ENCODE data around the gene SLIT3. TPM values are rescaled to one million over a fixed set of nuclear protein-coding genes. Genes with fewer than 3 reads are reported as not detected.

SLIT3 gene
- total RNA-seq, 1 experiment from 2014 or later = 0.92 TPM

GRCh38 chr5:168844016-168844921, 456.7 kb downstream of the SLIT3 start:
- H4K20me1 ChIP-seq (ENCODE audit: control insufficient read depth, insufficient read depth, insufficient read length) = no peaks in the 10 kb centered on the region
- no peak overlapping the region for H3T11ph ChIP-seq (ENCODE audit: low read length)
- no peak overlapping the region for H3K4me3 Mint-ChIP-seq
- no peak overlapping the region for H3K4me2 ChIP-seq (ENCODE audit: insufficient read depth, insufficient read length, low read length)
- H2BK120ac ChIP-seq (ENCODE audit: low read depth, low read length, poor library complexity, severe bottlenecking) = no peak overlapping the region
- no peaks in the 10 kb centered on the region for H3K36me3 Mint-ChIP-seq (ENCODE audit: insufficient read depth in 1 of 3, low read depth in 3 of 3)
- H2BK20ac ChIP-seq (ENCODE audit: low read depth, low read length, poor library complexity, severe bottlenecking) = no peak overlapping the region
- no peak overlapping the region for H3K18ac ChIP-seq (ENCODE audit: insufficient read length, low read depth, low read length)
- no peak overlapping the region for H3K23ac ChIP-seq (ENCODE audit: insufficient read length, low read depth, low read length)
- H3K27ac ChIP-seq (ENCODE audit: insufficient read length, low read depth, low read length) = no peak overlapping the region
- H3K27me3 ChIP-seq (ENCODE audit: insufficient read depth, low read length) = no peaks in the 10 kb centered on the region
- TF ChIP-seq CTCF (conservative IDR thresholded peaks at IDR 0.05) = no peak
- H3K4me1 Mint-ChIP-seq = peaks cover 5 to 7% of the 10 kb centered on the region in 2 experiments; a peak in 3 of 4 replicates
- H3K23me2 ChIP-seq (ENCODE audit: insufficient read length, low read depth, low read length, poor library complexity, severe bottlenecking) = peaks cover 2% of the 10 kb centered on the region
- no peak overlapping the region for H3K4ac ChIP-seq (ENCODE audit: low read depth, low read length)
- peaks cover 77% of the 10 kb centered on the region for H3K27me3 Mint-ChIP-seq (ENCODE audit: low read depth)
- no peaks in the 10 kb centered on the region for H3K4me1 ChIP-seq (ENCODE audit: insufficient read depth, low read length)
- WGBS (ENCODE audit: extremely low coverage, insufficient read length, low lambda C conversion rate) = no CpG with 5 or more reads among the region's 25 CpGs
- no peaks in the 10 kb centered on the region for H3K79me2 ChIP-seq (ENCODE audit: insufficient read depth, low read length)
- H3K9ac ChIP-seq (ENCODE audit: extremely low read depth, insufficient read length, low read length) = no peak overlapping the region
- no peak overlapping the region for H2AFZ ChIP-seq (ENCODE audit: low read length)
- H3K14ac ChIP-seq (ENCODE audit: insufficient read depth, low read length) = no peak overlapping the region
- H2BK5ac ChIP-seq (ENCODE audit: insufficient read length, low read length) = no peak overlapping the region
- no peaks in the 10 kb centered on the region for H3K79me1 ChIP-seq (ENCODE audit: insufficient read depth, low read depth, low read length, poor library complexity, severe bottlenecking)
- H4K91ac ChIP-seq (ENCODE audit: insufficient read length, low read depth, low read length) = no peak overlapping the region
- no peak overlapping the region; a peak in 1 of 7 replicates for H3K27ac Mint-ChIP-seq
- H4K5ac ChIP-seq (ENCODE audit: insufficient read length, low read depth, low read length) = no peak overlapping the region
- DNase-seq = no peak
- no peaks in the 10 kb centered on the region for H3K9me3 ChIP-seq (ENCODE audit: control insufficient read depth, low read depth, low read length)
- H3K56ac ChIP-seq (ENCODE audit: insufficient read length, low read depth, low read length) = no peak overlapping the region
- H3K9me3 Mint-ChIP-seq = no peaks in the 10 kb centered on the region
- H2AK5ac ChIP-seq (ENCODE audit: insufficient read length, low read length) = no peak overlapping the region
- H2BK15ac ChIP-seq (ENCODE audit: low read depth, low read length) = no peak overlapping the region
- H4K8ac ChIP-seq (replicated peaks; ENCODE audit: insufficient read length, low read depth, low read length) = no peak overlapping the region
- H2BK12ac ChIP-seq (ENCODE audit: insufficient read length, low read depth, low read length) = no peak overlapping the region
